ENCODE results near the gene NMT1.

DNA sequence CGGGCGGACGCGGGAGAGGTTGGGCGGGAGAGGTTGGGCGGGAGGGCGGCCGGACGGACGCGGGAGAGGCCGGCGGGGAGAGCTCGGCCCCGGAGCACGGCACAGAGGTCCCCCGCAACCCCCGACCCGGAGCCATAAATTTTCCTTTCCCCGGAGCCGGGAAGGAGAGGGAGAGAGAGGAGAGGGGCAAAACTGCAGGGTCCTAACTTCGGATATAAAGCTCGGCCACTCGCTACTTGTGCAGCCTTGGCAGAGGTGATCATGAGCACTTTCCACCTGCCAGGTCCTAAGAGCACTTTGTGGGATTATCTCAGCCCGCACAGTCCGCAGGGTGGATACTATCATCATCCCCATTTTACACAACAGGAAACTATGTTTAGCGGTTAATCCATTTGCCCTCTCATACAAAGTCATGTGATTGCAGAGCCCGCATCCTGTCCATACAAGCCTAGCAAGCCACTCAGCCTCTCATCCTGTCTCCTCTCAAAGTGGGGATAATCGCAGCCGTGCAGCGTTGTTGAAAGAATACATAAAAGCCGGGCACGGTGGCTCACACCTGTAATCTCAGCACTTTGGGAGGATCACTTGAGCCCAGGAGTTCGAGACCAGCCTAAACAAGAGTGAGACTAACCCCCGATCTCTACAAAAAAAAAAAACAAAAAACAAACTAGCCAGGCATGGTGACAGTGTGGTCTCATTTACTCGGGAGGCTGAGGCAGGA is 8.9 kb upstream of the NMT1 start:
- TF ChIP-seq GATA2 (IDR thresholded peaks at IDR 0.05; ENCODE audit: low read depth, low read length) (no peak), GATA3 (IDR thresholded peaks at IDR 0.05; ENCODE audit: low read depth, low read length) (no peak)

Measured in SH-SY5Y (cell line).